GM19240 (cell line): Measurements from ENCODE around the gene PIK3R5.
"Not testable (repeated sequence)": the region's sequence is repeated elsewhere in the genome, so short reads cannot be mapped to it uniquely, and the experiment has no call there.

Source experiments
- DNase-seq: peaks from one replicate; pipeline ENCODE4 v3.0.0; 2011; ENCODE audit warnings: low spot score; ENCODE audit not compliant: insufficient read length

Gene PIK3R5

DNA sequence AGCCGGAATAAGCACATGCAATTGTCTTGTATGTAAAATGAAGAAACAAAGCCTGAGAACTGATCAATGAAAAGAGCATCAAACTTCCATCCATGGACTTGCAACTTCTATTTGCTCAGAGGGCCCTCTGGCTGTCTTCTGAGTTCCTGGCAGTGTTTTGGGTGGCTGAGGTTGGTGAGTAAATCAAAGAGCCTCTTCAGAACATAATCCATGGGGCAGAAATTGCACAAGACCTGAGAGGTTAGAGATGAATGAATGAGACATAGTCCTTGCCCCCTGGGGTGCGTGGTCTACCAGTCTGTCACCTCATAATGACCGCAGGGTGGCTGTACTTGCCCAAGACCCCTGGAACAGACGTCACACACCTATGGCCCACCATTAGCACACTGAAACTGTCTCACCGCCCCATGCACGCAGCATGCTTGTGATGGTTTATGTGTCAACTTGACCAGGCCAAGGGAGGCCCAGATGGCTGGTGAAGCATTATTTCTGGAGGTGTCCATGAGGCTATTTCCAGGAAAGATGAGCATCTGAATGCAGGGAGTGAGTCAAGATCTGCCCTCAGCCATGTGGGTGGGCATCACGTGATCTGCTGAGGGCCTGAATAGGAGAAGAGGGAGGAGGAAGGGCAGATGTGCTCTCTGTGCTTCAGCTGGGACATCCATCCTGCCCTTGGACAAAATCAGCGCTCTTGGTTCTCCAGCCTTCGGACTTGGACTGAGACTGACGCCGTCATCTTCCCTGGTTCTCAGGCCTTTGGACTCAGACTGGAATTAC is 106.3 kb downstream of the PIK3R5 start:
- no peak for DNase-seq

DNA sequence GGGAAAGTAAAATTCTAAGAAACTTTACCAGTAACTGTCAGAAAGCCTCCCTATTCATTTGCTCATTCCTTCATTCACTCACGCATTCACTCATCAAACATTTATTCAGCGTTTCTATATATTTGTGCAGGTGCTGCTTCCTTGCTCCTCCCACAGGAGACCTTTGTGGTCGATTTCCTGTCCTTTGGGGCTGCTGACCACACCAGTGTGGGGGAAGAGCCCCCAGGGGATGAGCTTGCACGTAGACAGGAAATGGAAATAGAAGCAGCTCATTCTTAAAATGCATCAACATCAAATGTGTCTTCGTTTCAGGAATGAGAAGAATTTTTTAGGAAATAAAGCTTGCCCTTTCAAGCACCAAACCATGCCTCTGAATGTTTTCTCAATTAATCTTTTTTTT is 107.6 kb downstream of the PIK3R5 start:
- DNase-seq = no peak

DNA sequence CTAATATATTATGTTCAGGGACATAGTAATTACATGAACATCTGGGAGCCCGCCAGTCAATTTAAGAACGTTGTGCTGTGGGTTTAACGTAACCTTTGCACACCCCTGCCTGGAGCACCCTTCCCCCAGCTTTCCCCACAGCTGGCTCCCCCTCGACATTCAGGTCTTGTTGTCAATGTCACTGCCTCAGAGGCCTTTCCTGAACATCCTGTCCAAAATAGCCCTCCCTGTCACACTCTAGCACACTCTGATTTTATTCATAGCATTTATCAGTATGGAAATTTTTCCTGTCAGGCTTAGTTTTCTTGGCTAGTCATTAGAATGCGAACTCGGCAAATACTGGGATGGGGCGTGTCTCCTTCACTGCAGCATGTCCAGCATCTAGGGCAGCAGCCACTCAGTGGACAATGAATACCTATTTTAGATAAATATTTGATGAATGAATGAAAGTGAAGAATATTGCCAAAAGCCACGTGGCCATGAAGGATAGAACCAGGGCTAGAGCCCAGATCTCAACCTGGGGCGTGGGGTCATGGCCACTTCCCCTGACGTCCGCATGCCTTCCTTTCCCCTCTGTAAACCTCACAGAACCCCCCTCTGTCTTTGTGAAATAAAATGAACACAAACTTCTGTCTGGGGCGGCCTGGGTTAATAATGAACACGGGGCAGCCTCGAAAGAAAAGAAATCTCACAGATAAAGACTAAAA is 108.5 kb downstream of the PIK3R5 start:
- no peak for DNase-seq

DNA sequence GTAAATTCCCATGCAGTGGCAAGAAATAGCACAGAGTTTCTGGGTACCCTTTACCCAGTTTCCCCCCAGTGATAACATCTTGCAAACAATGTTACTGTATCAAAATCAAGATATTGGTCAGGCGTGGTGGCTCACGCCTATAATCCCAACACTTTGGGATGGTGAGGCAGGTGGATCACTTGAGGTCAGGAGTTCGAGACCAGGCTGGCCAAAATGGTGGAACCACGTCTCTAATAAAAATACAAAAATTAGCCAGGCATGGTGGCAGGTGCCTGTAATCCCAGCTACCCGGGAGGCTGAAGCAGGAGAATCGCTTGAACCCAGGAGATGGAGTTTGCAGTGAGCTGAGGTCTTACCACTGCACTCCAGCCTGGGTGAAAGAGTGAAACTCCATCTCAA is 109.3 kb downstream of the PIK3R5 start:
- not testable (repeated sequence) for DNase-seq

DNA sequence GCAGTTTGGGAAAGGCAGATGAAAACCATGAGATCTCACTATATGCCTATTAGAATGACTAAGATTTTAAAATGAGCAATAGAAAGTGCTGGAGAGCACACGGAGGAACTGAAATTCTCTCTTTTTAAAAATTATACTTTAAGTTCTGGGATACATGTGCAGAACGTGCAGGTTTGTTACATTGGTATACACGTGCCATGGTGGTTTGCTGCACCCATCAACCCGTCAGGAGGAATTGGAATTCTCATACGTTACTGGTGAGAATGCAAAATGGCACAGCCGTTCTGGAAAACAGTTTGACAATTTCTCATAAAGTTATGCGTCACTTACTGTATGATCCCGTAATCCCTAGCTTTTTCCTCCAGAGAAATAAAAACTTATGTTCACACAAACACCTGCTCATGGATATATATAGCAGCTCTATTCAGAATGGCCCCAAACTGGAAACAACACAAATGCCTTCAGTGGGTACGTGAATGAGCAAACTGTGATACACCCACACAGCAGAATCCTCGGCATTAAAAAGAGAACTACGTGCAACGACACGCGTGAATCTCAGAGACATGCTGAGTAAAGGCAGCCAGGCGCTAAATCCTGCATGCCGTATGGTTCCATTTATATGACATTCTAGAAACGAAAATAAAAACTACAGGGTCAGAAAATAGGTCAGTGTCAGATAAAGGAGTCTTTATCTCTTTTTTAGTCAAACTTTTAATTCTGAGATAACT is 109.9 kb downstream of the PIK3R5 start:
- DNase-seq = no peak

DNA sequence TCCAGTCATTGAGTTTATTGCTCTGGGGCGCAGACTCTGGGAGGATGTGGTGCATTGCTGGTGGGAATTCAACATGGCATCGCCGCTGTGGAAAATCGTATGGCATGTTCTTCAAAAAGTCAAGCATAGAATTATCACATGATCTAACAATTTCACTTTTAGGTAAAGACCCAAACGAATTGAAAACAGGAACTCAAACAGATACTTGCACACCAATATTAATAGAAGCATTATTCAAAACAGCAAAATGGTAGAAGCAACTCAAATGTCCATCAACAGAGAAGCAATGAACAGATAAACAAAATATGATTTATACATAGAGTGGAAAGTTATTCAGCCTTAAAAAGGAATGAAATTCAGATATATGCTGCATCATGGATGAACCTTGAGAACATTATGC is 113.9 kb downstream of the PIK3R5 start:
- DNase-seq = no peak

DNA sequence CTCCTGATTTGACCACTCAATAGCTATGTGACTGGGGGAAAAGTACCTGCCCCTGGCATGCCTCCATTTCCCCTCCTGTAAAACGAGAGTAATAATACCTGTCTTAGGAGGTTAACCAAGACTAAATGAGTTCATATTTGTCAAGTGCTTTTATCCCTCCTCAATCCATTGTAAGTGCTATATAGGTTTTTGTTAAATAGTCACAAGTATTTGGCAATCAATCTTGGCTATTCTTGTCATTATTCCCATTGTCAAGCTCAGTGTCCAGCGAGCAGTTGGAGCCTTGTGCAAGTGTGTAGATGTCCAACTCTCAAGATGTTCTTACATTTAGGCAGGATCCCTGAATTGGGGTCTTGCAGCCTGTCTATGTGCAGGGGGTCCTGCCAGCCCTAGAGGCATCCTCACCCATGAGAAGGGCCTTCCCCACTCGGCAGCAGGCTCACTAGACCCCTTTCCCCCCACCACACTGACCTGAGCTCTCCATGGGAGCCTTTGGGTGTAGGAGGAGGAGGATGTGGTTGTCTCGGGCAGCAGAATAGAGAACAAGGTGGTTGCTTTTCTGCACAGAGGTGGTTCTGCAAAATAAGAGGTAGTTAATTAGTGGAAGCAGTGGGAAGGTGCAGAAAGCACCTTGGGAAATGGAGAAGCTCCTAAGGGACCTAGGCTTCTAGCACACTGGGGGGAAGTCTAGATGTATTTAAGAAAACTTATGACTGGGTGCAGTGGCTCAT is 116.0 kb downstream of the PIK3R5 start:
- no peak for DNase-seq

DNA sequence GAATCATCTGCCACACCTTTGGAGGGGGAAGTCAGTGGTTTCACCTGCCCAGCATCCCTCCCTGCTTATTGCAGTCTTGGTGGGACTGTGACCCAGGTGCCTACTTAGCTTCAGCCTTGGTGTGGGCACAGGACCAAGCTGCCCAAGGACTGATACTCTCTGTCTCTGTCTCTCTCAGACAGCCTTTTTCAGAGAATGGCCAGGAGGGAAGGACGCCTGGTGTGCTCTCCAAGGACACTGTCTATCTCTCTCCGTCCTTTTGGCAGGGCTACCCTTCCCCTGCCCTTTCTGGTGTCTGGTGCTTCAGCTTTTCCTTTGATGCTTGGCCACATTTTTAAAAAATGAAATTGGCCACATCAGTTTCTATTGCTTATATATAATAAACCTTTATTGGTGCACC is 117.6 kb downstream of the PIK3R5 start:
- DNase-seq = no peak

DNA sequence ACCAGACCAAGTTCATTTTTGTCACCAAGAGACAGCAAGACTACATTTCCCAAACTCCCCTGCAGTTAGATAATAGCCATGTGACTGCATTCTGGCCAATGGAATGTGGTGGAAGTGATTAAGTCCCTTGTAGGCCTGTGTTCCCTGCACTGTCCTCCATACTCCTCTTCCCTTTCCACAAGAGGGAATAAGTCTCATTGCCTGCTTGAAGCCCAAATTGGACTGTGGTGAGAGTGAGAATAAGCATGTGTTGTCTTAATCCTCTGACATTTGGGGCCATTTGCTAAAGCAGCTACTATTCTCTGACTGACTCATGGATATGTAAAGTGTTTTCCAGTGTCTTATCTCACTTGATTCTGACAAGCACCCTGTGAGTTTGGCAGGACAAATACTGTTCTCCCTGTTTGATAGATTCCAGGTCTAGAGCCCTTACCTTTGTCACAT is 118.7 kb downstream of the PIK3R5 start:
- no peak for DNase-seq

DNA sequence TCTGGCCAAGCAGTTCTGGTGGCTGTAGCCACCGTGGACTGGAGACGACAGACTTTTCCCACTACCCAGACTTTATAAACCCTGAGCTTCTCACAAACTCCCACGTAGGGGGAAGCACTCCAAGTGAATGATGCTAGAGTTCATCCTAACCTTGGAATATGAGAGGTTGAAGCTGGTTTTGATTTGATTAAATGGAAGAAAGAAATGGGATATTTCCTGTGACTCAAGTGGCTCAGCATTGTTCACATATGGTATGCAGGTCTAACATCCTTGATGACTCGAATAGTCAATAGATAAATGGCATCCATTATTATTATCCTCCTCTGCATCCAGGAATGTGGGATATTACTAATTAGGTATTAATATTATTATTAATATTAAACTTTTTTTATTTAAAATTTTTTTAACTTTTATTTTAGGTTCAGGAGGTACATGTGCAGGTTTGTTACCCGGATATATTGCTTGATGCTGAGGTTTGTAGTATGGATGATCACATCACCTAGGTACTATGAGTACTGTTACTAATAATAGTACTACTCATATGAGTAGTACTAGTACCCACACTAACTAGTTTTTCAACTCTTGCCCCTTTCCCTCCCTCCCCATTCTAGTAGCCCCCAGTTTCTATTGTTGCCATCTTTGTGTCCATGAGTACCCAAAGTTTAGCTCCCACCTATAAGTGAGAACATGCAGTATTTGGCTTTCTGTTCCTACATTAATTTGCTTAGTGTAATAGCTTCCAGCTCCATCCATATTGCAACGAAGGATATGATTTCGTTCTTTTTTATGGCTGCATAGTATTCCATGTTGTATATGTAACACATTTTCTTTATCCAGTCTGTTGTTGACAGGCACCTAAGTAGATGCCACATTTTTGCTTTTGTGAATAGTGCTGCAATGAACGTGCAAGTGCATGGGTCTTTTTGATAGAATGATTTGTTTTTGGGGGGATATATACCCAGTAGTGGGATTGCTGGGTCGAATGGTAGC is 121.0 kb downstream of the PIK3R5 start:
- DNase-seq = no peak

DNA sequence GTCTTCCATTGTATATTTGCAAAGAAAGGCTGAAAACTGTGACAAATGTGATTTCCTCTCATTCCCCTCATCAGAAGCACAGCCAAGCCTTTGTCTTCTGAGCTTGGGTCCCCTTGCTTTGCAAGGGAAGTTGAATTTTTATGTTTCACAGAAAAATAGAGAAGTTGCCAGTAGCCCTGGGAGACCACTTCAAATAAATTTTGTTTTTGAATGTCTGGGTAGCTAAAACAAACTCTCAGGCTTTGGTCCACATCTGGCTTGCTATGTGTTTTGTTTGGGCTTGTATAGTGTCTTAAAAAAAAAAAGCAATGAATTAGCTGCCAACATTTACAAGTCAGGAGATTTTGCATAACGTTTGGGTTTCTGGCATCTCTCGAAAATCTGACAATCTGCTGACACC is 122.2 kb downstream of the PIK3R5 start:
- no peak for DNase-seq

DNA sequence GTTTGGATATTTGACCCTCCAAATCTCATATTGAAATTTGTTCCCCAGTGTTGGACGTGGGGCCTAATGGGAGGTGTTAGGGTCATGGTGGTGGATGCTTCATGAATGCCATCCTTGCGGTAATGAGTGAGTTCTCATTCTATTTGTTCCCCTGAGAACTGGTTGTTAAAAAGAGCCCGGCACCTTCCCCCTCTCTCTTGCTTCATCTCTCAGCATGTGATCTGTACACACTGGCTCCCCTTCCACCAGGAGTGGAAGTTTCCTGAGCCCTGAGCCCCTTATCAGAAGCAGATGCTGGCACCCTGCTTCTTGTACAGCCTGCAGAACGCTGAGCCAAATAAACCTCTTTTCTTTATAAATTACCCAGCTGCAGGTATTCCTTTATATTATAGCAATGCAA is 123.7 kb downstream of the PIK3R5 start:
- no peak for DNase-seq

DNA sequence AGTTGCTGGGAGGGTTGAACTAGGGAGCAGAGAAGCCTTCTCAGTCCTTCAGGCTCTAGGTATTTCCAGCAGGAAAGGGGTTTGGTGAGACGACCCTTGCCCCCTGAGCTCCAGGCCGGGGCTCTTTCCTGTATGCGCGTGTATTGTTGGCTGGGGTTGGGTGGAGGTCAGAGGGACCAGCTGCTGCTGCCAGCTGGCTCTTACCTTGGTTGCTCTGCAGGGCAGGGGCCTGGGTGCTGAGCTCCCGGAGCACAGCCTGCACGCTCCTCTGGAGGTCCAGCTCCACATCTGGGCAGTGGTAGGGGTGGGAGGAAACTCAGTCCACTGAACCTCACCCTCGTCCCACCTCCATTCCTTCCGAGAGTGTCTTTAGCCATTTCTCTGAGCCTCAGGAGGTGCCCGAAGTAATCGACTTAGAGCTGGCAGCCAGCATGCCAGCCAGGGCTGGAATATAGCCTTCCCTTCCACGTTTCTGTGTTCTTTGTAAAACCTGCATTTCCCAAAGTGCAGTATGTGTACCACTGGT is 126.0 kb downstream of the PIK3R5 start:
- no peak for DNase-seq

DNA sequence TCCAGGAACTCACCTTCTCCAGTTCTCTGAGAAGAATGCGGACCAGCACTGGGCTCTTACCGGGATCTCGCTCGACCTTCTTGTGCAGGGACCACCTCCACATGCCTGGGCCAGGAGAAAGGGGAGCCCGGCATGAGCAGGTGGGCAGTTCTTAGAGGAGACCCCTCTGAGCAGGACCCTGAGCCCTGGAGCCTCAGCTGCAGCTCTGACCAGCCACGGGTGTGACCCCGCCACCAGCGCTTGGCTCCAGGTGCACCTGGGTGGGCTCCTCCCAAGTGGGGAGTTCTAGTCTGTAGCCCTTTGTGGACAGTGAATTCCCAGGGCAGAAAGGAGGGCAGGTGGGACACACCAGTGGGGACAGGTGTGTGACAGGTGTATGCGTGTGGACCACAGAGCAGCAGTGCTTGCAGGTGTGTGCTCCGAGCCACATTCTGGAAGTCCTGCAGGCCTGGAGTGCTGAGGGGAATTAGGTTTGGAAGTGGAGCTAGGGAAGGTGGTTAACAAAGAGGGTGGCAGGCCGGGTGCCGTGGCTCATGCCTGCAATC is 126.9 kb downstream of the PIK3R5 start:
- no peak for DNase-seq

DNA sequence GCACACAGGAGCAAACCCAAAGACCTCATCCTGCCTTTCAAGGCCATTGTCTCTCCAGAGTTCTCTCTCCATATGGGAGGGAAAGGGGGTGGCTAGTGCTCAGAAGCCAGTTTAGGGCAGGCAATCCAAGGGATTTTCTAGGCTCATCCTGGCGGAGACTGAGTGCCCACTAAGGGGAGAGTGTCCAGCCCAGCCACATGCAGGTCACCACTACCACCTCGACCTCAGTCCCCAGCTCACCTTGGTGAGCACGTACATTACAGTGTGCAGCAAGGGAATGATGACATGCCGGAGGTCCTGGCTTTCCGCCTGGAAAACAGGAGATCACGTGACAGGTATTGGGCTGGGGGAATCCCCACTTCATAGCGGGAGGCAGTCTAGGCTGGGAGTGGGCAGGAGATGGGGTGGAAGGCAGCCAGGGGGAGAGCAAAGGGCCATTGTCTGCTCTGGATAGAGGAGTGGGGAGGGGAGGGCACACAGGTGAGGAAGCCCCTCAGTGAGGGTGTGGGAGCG is 127.9 kb downstream of the PIK3R5 start:
- DNase-seq = no peak

DNA sequence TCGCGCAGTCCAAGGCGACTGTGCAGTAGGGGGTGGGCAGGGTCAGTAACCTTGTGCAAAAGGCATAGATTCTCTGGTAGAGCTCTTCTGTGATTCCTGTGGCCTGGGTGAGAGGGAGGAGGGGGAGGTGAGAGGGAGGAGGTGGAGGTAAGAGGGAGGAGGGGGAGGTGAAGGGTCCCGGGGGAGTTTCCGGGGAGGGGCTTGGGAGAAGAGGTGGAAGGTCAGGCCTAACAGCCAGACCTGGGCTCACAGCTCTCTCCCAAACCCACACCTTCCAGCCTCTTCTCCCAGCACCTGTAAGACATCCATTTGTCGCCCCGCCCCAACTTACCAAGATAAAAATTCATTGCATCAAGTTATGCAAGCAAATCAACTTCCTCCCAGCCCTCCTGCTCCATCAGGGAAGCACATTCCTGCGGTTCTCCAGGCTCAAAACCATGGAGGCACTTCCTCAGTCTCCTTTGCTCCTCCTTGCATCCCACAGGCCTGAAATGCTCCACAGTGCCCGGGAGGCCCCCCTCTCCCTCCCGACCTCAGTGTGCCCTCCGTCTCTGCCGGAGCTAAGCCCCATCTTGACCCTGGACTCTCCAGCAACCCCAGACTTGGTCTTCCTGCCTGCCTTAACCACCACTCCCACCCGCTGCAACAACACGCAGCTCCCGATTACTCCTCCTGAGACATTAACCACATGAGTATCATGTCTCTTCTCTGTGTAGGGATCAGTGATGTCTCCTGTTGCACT is 128.5 kb downstream of the PIK3R5 start:
- no peak for DNase-seq

DNA sequence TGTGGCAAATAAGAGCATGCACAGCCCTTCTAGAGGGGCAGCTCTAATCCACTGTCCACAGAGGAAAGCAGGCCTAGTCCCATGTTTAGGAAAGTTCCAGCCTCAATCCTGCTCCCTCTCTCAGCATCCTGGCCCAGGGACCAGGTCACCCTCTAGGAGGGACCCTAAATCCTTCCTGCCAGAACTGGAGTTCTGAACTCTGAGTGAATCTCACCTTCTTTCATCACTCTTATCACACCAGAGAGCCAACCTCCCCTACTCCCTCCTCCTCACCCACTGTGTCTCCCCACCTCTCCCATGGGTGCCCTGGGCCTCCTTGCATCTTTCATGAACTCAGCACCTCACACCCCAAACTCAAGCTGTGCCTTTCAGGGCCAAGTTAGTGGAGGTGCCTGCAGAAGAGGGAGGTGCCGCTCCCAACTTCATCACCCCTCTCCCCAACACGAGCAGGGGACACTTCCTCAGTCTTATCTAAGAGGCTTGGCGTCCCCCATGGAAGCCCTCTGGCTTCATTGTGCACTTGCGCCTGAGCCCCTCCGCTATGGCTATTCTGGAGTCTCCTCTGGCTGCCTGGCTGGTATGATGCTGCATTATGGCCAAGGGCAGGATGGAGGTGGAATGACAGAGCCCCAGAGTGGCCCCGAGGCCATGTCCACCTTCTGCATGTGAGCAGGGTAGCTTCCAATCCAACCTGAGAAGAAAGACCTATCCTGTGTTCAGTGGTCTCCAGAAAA is 129.7 kb downstream of the PIK3R5 start:
- DNase-seq = no peak

DNA sequence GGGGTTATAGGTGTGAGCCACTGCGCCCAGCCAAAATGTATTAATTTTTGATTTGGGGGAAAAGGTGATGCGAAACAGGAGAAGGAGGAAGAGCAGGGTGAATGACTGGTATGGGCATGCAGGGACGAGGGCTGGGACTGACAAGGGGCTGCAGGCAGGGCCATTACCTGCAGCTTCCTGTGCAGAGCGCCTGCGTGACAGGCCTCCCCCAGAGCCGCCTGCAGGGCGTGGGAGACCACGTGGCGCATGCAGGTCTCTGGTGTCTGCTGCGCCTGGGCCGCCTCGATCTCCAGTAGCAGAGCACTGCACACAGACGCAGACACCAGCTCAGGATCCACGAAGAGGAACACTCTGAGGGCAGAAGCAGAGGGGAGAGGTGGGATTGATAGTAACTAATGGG is 130.4 kb downstream of the PIK3R5 start:
- DNase-seq = no peak
